ENCODE data around the gene PGC. TPM values are rescaled to one million over a fixed set of nuclear protein-coding genes. Genes with fewer than 3 reads are reported as not detected.

PGC gene
- total RNA-seq, 2 experiments from 2014 or later = not detected

GRCh38 chr6:41687501-41688175 is 59.6 kb downstream of the PGC start:
- POLR2A ChIA-PET = no interaction called here
- peaks cover 2% of the 10 kb centered on the region for H3K36me3 Mint-ChIP-seq
- no peak for ATAC-seq (ENCODE audit: low read depth)
- no peak overlapping the region for H3K27ac Mint-ChIP-seq
- no peaks in the 10 kb centered on the region for H3K27me3 Mint-ChIP-seq
- H3K4me3 Mint-ChIP-seq = no peak overlapping the region
- no peaks in the 10 kb centered on the region for H3K9me3 Mint-ChIP-seq
- H3K4me1 Mint-ChIP-seq = peaks cover 7% of the 10 kb centered on the region
- no peak for DNase-seq

Other genes starting within 250 kb of the PGC start
- gene FOXP4, start 201.0 kb downstream of the PGC start, total RNA-seq = 1 to 10 TPM; 7.5 to 8.8 TPM
- gene MDFI, start 108.9 kb downstream of the PGC start, total RNA-seq = not detected
- 10 to 100 TPM; 17.6 TPM for gene TFEB, start 11.8 kb downstream of the PGC start, total RNA-seq
- gene FRS3, start 32.5 kb upstream of the PGC start, total RNA-seq = 1 to 10 TPM; 6.2 to 8.3 TPM
- not detected for gene PRICKLE4, start 33.4 kb upstream of the PGC start, total RNA-seq
- 100 to 1,000 TPM; 157 to 163 TPM for gene TOMM6, start 40.3 kb upstream of the PGC start, total RNA-seq
- 1 to 10 TPM; 5.8 to 6.9 TPM for gene USP49, start 148.0 kb upstream of the PGC start, total RNA-seq
- gene MED20, start 173.7 kb upstream of the PGC start, total RNA-seq = 10 to 100 TPM; 18.5 to 21.4 TPM
- 10 to 100 TPM; 23.1 to 26.9 TPM for gene BYSL, start 174.1 kb upstream of the PGC start, total RNA-seq
- gene CCND3, start 194.4 kb upstream of the PGC start, total RNA-seq = 100 to 1,000 TPM; 382 to 413 TPM